ENCODE data around the gene C8G.

The C8G gene

DNA sequence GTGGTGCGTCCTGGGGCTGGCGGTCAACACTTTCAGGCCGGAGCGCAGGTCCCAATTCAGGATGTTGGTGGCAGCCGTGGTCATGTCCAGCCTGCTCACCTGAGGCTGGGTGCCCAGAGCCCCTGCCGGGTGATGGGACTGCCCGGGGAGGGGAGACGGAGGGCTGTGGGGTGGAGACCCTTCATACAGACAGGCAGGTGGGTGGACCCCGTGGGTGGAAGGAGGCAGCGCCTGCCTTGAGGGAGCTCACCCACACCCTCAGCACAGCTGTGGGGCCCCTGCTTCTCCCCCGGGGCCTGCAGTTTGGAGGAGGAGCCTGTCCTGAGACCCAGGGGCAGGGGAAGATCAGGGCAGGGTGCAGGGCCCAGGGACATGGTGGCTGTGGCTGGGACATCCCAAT is 25.3 kb downstream of the C8G start:
- DNase-seq, result no peak

DNA sequence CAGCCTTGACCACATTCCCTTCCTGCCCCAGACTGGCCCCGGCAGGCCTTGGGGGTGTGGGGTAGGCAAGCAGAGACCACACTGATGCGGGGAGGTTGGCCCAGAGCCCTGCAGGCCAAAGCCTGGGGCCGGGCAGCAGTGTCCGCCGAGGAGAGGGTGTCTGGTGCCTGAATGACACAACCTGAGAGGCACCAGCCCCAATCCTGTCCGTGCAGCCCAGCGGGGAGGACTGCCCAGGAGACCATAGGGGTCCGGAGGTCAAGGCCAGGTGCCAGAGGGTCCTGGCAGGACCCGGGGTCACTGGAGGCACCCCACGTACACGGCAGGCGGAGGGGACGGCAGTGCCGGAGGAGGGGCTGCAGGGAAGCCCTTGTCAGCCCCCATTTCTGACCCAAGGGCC is 26.7 kb downstream of the C8G start:
- DNase-seq, result no peak

DNA sequence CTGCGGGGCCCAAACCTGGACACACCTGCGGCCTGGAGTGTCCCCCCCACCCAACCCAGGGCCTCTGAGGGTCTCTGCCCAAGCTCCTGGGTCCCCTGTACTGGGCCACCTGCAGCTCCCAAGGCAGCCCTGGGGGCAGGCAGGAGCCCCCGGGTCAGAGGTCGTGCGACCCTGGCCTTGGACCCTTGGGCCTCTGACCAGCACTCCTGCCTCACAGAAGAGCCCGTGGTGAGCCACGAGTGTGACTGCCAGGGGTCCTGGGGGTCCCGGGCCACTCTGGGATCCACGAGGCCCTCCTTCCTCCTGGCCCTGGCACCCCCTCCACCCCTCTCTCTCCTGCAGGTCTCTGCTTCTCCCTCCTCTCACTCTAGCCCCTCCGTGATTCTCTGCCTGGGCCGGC is 27.3 kb downstream of the C8G start:
- no peak for DNase-seq

DNA sequence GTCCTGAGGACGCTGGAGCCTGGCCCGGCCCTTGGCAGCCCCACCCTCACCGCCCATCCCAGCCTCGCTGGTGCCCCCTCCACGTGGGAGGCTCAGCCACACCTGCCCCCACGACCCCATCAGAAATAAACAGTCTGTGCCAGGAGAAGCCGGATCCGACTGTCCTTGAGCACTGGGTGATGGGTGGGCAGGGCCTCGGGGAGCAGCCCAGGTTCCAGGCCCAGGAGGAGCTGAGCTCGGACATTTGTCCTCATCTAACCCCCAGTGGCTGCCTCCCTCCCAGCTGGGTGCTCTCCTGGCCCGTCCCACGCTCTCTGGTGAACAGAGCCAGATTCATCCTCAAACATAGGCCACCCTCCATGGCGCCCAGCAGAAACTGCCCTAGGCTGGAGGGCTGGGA is 27.7 kb downstream of the C8G start:
- DNase-seq, result no peak

DNA sequence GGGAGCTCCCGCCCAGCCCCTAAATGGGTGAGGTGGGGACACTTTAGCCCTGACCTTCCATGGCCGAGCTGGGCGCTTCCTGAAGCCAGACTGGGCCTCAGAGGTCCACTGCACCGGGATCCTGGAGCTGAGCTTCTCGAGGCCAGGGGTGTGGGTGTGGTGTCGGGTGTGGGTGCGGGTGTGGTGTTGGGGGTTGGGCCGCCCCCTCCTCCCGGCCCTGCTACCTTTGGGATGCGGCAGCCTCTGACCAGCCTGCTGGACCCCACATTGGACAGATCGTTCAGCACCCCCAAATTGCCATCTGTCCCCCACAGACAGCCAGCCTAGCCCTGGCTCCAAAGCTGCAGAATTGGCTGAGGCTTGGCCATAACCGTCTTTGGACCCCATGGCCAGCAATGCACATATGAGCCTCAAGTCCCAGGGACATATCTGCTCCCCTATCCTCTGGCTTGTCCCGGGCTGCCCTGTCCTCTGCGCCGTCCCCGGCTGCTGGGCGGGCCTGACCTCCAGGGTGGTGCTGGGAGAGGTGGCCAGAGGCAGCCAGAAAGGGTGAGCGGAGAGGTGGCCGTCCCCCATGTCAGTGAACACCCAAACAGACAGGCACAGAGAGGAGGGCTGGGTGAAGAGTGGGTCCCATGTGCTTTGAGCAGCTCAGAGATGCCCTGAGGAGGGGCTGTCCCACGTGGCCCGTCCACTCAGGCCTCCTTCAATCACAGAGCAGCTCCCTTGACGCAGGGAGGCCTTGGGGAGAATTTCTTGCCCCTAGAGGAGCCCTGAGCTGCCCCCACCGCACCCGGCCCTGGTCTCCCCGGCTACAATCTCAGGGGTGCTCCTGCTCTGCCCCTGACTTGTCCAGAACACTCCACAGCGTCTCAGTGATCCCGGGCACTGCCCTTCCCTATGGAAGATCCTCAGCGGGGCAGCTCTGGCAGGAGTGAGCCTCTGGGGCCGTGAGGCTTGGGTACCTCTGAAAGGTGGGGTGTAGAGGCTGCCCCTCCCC is 28.9 kb downstream of the C8G start:
- DNase-seq, result no peak

DNA sequence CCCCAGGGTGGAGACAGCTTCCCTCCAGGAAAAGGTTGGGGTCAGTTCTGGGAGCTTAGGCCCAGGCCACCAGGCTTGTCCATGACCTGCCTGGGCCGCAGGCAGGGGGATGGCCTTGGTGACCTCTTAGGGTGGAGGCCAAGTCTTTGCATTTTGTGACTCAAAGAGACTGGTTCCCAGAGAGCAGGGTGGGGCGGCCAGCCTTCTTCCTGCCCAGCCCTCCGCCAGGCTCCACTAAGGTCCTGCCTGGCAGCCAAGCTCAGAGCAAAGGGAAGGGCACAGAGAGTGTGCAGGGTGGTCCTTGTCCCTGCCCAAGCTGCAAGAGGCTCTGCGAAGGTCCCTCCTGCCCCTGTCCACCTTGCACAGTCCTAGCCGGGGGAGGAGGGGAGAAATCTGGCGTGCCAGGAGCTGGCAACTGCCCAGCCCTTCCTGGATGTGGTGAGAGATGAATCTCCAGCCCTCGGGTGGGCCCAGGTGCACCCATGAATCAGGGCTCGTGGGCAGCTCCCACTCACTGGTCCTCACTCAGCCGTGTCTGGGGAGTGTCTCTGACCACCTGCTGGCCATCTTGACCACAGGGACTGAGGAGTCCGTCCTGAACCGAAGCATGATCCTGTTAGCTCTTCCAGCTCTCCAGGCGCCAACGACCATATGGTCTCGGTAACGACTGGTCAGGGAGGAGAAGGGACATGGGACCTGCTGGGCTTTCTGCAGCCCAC is 29.9 kb downstream of the C8G start:
- no peak for DNase-seq

DNA sequence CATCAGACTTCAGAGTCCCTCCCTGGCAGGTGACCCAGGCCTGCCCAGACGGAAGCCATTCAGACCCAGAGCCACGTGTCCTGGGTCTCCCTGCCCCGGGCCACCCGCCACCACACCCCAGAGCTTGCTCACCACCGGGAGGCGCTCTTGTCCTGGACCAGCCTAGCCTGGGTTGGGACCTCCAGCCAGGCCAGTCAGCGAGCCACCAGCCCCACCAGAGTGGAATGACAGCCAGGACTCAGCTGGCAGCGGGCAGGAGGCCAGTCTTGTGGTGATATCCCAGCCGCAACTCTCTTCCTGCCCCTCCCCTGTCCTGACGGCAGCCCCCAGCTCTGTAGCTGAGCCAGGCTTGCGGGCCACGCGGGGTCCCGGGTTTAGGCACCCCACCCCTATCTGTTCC is 30.6 kb downstream of the C8G start:
- no peak for DNase-seq

DNA sequence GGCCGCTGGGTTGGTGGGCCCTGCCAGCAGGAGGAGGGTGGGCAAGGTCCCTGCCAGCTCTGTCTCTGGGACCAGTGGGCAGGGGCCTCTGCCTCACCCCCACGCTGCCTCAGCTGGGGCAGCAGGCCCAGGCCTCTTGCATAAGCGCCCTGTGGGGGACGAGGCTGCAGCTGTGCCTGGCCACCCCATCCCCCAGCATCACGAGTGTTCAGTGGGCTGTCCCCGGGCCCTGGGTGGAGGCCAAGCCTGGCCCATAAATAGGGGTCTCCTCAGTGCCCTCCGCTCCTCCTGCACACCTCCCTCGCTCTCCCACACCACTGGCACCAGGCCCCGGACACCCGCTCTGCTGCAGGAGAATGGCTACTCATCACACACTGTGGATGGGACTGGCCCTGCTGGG is 32.2 kb downstream of the C8G start, which contains the start of gene PTGDS:
Gene PTGDS (plus strand): TSS at position 282 of the 400 bp plus-strand sequence. CDS start 75 bp downstream, at position 357.
- DNase-seq, result no peak

DNA sequence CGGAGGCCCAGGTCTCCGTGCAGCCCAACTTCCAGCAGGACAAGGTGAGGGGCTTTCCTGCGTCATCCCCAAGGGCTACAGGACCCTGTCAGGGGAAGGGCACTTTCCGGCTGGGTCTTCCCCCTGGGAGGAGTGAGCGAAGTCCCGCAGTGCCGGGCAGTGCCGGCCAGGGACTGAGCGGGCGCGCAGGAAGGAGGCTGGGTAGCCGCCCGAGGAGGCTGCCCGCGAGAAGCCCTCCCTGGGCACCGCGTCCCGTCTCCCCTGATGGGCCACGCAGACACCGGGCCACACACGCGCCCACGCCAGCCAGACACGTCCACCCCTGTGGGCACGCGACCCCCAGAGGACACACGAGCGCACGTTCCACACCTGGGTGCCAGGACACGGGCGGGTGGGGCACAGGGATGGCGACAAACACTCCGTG is 32.6 kb downstream of the C8G start:
- DNase-seq, result no peak

DNA sequence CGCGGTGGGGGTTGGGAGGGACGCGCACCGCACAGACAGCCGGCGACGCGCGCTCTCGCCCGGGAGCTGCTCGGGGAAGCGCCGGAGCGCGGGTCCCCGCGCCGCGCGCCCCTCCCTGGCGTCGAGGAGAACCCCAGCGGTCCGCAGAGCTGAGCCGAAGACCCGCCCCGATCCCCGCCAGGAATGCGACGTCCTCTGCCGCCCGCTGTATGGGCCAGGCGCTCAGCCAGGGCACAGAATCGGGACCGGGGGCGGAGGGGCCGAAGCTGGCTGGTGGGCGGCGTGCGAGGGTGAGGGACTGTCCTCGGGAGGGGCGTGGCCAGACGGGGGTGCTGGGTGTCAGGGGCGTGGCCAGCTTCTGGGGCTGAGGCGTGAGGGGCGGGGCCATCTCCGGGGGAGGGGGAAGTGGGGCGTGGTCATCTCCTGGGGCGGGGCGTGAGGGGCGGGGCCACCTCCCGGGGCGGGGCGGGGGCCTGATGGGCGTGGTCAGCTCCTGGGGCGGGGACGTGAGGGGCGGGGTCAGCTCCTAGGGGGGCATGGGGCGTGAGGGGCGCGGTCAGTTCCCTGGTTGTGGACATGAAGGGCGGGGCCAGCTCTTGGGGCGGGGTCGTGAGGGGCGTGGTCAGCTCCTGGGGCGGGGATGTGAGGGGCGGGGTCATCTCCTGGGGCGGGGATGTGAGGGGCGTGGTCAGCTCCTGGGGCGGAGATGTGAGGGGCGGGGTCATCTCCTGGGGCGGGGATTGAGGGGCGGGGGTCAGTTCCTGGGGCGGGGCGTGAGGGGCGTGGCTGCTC is 33.2 kb downstream of the C8G start:
- peak; percentile 63 for DNase-seq

DNA sequence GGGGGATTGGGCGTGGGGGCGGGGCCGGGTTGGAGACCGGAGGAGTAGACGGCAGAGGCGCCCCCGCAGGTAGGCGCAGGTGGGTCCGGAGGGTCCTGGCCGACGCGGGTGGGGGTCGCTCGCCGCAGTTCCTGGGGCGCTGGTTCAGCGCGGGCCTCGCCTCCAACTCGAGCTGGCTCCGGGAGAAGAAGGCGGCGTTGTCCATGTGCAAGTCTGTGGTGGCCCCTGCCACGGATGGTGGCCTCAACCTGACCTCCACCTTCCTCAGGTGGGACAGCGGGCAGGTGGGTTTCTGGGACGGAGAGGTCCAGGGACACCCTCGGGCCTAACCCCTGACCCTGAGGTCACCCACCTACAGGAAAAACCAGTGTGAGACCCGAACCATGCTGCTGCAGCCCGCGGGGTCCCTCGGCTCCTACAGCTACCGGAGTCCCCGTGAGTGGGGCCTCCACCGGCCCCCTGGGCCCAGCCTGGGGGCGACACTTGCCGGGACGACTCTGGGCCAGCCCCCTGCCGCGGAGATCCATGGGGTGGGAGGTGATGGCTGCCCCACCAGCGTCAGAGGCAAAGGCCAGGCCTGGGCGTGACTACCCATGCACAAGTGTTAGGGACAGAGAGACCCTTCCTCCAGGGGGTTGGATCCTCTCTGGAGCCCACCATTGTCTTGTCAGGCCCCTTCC is 34.0 kb downstream of the C8G start:
- no peak for DNase-seq

DNA sequence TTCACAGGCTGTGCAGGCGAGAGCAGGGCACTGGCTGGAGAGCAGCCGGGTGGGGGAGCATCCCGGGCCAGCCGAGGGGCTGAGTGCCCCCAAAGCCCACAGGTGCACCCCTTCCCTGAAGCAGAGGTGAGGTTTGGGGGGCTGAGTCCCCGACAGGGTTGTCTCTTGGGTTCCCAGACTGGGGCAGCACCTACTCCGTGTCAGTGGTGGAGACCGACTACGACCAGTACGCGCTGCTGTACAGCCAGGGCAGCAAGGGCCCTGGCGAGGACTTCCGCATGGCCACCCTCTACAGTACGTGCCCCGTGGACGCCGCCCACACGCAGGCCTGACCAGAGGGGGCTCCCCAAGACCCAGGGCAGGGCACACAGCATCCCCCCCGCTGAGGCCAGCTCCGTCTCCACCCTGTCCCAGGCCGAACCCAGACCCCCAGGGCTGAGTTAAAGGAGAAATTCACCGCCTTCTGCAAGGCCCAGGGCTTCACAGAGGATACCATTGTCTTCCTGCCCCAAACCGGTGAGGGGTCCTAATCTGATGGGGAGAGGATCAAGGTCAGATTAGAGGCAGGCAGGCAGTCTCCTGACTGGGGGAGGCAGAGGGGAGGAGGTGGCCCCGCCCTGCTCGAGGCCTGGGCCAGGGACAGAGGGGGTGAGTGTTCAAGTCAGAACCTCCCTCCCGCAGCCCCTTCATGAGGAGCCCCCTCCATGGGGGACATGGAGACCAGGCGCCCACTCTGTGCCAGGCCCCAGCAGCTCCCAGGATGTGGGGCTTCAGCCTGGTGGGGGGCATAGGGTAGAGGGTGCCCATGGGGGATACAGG is 34.9 kb downstream of the C8G start:
- DNase-seq, result no peak

DNA sequence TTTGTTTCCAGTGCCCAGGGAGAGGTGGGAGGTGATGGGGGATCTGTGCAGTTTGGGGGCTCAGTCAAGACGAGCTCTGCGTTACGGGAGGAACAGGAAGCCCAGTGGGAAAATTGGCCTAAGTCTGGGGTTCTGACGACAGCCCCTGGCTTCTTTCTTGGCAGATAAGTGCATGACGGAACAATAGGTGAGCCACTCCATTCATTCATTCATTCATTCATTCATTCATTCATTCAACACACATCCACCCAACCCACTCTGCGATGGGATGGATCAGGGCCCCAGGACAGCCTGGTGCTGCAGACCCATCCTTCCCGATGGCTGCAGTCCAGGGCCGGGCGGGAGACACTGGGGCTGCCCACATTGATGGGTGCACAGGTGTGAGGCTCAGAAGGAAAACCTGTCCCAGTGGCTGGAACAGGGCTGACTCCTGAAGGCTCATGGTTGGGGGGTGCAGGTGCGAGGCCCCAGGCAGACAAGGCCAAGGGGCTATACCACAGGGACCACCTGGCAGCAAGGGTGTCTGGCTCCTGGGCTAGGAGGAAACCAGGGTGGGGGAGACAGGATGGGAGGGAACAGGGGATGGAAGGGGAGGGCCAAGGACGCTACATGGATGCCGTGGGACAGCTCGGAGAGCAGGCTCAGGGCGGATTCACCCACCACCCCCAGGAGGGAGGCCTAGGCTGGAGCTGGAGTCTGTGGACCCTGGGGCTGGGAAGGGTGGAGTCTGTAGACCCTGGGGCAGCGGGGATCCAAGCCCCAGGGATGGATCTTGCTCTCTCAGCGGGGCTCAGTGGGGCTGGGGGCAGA is 35.8 kb downstream of the C8G start:
- no peak for DNase-seq

DNA sequence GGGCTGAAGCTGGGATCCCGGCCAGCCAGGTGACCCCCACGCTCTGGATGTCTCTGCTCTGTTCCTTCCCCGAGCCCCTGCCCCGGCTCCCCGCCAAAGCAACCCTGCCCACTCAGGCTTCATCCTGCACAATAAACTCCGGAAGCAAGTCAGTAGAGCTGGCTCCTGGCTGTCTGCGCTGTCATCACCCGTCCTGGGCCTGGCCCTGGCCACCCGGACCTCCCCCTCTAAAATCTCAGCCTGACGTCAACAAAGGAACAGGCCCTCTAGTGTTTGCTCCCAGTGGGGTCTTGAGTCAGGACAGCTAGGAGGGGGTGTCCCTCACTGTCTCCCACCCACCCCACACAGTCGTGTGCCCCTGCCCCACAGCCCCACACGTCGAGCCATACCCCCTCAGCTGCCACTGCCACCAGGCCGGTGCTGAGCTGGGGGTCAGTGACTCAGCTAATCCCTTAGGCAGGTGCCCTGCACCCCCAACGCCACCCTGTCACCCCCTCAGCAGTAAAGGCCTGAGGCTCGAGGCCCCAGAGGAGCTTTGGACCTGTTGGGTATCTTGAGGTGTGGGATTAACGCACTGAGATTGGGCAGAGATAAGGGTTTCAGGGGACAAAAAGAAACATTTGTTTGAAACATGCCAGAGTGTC is 36.7 kb downstream of the C8G start:
- no peak for DNase-seq

DNA sequence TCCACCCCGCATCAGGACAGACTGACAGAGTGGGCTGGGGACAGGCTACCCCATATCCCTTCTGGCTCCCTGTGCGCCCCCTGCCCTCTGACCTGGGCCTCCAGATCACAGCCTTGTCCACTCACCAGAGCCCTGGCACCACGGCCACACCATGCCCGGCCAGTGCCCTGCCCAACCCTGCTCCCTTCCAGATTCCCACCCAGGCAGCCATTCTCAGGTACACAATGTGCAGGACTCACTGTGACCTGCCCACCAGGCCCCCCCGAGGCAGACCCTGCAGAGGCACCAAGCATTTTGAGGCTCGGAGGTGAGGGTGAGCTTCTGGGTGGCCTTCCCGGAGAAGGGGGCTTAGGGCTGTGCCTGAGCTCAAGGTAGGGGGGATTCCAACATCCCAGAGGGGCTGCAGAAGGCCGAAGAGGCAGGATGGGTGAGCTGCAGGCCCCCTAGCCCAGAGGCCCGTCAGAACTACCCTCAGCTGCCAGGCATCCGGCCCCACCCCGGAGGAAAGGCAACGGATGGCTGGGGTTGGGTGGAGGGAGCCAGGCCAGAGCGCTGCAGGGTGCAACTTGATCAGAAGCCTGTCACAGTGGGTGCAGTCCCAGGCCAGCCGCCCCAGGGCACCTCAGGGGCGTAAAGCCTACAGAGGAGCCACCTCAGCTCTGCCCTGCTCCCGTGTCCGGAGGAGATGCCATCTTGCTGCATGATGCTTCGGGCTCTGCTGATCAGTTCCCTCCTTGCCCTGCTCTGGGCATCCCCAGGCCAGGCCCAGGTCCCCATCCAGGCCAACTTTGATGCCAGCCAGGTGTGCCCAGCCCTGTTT is 37.4 kb downstream of the C8G start, which contains the start of gene LCNL1:
Gene LCNL1 (plus strand): TSS at position 762 of the 820 bp plus-strand sequence. CDS start 594 bp downstream, outside the sequence.
- DNase-seq, result no peak

DNA sequence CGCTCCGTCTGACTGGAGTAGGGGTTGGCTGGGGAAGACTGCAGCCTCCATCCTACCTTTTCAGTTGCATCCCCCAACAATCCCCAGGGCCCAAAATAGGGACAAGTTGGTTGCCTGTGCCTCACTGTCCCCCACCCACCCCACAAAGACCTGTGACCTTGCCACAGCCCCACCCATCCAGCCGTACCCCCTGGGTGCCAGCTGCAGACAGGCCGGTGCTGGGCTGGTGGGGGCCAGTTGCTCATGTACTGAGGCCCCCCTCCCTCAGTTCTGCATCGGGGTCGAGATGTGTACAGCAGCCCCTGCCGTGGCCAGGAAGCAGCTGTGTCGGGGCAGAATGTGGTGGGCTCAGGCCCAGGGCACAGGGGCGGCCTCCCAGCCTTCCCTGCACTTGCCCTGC is 38.1 kb downstream of the C8G start:
- DNase-seq, result no peak

DNA sequence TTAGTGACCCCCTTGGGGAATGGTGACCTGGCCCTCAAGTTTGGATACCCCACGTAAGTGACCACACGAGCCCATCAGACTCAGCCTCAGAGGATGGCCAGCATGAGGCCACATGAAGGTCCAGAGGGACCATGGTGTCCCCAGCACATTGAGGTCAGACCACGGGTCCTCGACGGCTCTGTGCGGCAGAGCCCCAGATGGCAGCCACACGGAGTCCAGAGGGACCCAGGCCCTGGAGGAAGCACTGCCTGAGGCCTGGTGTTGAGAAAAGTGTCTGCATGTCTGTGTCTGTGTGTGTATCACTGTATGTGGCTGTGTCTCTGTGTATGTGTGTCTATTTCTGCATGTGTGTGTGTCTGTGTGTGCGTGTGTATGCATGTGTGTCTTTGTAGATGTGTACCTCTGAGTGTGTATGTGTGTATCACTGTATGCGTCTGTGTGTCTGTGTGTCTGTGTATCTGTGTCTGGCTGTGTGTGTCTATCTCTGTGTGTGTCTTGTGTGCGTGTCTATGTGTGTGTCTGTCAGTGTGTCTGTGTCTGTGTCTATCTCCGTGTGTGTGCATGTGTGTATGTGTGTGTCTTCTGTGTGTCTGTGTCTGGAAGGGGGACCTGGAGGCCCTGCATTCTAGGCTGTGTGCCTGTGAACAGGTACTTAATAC is 38.7 kb downstream of the C8G start:
- no peak for DNase-seq

DNA sequence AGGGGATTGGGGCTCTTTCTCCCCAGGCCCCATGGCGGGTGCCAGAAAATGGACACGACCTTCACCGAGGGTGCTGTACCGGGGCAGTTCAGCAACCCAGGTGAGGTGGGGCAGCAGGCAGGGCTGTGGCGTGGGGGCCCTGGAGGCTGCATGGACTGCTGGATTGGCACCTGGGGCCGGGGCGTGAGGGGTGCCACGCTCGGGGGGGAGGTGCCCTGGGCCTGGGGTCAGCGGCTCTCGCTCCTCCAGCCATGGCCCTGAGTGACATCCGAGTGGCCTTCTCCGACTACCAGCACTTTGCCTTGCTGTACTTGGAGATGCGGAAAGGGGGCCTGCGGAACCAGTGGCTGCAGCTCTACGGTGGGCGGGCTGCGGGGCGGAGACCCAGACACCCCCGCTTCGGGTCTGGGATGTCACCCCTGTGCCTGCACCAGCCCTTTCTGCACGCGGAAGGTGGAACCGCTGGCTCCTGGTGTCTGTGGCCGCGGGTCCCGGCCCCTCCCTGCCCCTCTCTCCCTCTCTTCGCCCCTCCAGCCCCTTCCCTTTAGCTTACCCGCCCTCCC is 39.5 kb downstream of the C8G start:
- DNase-seq, result no peak

Data from NCI-H146 (cell line).